ENCODE data around the gene MAP4.
A peak's percentile ranks its signal among the peaks of the same experiment; 100 is the strongest.

MAP4 gene

DNA sequence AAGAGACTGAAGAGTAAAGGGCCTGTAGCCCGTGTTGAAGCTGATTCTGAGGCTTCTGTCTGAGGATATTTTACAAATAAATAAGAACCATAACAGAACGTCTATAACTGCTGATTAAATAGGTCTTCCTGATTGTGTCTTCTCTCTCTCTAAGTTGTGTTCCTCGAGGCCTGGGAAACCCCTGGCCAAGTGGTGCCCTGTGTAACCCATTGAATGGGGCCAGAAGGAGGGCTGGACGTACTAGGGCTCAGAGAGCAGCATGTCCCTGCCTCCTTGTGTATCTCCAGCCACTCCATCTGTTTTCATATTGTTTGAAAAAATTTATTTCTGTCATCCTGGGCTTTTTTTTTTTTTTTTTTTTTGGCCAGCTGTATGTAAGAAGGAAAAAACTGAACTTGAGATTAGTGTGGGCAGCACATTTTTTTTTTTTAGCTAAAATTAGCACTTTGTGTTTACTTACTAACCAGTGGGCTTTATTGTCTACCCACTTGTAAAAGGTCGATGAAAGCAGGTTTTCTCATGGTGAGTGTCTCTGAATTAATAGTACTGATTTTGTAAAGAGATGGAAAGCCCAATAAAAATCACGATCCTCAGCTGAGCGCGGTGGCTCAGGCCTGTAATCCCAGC is 202.6 kb downstream of the MAP4 start:
- DNase-seq (ENCODE audit: low read depth, low spot score) = no peak
- H3K4me3 ChIP-seq (ENCODE audit: low read length) = no peak overlapping the region

DNA sequence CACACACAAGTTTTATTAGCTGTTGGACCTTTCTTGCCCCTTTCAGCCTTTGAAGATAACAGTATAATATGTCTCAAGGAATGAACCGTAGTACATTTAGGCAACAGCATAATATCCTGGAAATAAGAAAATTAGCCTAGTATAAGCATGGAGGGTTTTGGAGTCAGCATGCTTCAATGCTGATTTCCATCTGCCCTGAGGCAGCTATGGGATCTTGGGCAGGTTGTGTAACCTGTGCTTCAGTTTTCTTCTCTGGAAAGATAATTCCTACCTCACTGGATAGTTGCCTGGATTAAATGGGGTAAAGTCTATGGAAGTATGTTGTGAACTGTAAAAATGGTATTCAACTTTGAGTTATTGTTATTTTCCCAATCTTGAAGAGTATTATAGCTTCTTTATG is 211.6 kb downstream of the MAP4 start:
- peak overlapping the region; percentile 94 for H3K4me3 ChIP-seq (ENCODE audit: low read length)

DNA sequence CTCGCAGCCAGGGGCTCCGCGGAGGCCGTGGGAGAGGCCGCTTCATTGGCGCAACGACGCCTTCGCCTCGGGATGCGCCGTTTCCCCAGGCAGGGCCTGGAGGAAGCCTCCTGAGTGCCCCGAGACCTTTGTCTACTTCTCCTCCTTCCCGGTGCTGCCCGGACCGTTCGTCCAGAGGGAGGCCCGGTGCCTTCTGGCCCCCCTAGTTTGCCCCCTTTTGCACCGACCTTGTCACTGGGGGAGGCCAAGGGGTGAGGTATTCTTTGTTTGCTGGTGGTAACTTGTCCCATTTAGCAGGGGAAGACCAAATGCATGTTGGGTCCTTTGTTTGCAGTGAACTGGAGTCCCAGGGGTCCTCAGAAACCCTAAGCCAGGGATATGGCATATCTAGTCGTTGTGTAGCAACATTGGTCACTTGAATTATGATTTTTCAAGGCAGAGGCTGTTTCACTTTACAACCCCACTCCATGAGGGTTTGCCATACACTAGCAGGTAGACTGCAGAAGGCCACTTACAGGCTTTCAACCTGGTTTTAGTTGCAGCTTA is 212.7 kb downstream of the MAP4 start:
- H3K4me3 ChIP-seq (ENCODE audit: low read length) = peak overlapping the region; percentile 94
- DNase-seq (ENCODE audit: low read depth, low spot score) = no peak

More for the DNA sequence above, 211.6 kb downstream of the MAP4 start:
- DNase-seq (ENCODE audit: low read depth, low spot score) = no peak

DNA sequence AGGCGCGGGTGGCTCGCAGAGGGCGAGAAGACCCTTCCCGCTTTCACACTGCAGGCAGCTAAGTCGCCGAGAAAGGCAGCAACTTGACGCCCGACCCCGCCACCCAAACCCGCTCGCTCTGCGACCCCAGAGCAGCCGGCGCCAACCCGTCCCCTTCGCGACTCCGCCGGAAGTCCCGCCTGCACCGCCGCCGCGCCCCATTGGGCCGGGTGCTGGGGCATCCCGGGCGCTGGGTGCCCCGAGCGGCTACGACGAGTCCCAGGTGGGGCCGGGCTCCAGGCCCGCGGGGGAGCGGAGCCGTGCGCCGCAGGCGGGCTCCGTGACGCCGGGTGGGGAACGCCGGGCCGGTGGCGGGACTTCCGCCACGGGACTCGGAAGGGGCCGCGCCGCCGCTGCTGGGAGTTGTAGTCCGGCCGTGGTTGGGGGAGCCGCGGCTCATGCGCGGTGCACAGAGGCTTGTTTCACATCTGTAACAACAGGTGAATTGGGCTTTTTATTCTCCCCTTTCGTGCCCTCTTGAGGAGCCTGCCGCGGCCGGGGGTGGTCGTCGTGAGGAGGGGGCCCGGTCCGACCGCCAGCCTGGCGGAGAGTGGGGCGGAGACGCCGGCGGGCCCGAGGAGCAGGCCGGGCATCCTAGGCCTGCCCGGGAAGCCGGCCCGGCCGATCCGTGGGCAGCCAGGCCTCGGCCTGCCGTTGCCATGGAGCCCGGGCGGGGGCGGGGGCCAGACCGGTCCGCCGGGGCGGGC is 213.3 kb downstream of the MAP4 start, which contains the start of gene DHX30:
Gene DHX30 (plus strand): TSS at position 405 of the 746 bp plus-strand sequence. CDS start 7,546 bp downstream, outside the sequence.
- peak within 1 kb of the TSS; percentile 94 for H3K4me3 ChIP-seq (ENCODE audit: low read length)
- peak; percentile 67 for DNase-seq (ENCODE audit: low read depth, low spot score)

Data from Jurkat, Clone E6-1 (cell line).